Stimulated activated CD4-positive, alpha-beta T cell treated with anti-CD3 and anti-CD28 coated beads, TNF-alpha, amount 100 ng/mL, for 24 hours (primary cell): Measurements from ENCODE around the gene MRGPRD.

Experiments used
- DNase-seq, 3 experiments: peaks; one replicate each; pipeline ENCODE4 v3.0.0-alpha.2; 2020; ENCODE audit warnings: low read depth in 3 of 3

Gene MRGPRD

DNA sequence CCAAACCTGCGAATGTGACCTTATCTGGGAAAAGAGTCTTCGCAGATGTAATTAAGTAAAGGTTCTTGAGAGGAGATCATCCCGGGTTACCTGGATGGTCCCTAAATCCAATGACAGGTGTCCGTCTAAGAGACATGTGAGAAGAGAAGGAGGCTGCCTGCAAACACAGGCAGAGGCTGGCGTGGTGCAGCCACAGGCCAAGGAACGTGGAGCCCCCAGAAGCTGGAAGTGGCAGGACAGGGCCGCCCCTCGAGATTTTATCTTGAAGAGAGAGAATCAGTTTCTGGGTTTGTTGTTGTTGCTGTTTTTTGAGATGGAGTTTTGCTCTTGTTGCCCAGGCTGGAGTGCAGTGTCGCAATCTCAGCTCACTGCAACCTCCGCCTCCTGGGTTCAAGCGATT lies 33.6 kb downstream of the MRGPRD start:
- no peak for DNase-seq

DNA sequence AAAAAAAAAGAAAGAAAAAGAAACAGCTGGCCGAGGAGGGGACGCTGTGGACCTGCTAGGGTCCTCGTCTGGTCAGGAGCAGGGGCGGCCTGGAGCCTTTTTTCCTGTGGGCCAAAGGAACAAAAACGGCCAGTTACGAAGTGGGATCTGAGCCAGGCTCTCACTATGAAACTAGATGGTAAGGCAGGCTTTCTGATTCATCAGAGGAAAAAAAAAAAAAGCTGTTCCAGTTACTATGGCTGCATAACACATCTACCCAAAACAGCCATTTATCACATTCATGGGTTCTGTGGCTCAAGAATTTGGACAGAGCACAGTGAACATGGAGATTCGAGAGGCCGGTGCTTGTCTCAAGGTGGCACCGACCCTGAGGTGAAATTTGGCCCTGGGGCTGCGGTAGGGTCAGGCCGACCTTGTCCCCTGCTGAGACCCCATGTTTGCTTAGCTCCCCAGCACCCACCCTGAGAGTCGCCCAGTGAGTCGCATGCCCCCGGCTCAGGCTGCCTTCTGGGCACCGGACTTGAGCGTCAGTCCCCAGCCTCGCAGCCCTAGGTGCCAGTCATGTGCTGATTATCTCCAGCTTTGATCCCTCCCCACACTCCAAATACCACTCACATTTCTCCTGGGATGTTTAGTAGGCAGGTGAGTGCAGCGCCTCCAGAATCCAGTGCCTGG lies 34.2 kb downstream of the MRGPRD start:
- no peak for DNase-seq

DNA sequence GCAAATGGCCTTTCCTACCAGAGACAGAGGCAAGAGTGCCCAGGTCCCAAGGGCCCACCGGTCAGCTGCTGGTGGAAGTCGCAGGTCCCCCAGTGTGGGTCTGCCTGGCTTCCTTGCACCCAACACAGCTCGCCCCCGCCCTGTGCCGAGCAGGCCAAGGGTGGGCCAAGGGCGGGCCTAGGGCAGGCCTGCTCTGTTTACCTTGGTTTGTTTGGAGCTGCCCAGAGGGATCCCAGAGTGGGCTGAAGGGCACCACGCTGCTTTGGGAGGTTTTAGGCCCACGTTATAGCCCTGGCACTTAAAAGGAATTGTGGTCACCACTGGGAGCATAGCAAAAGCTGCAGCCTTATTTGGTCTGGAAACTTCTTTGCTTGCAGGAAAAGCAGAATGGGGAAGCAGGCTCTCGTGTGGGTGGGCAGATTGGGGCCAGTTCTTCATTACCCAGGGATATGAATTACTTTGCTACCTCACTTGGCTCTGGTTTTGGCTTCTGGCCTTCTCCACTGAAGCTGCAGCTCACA lies 38.0 kb downstream of the MRGPRD start:
- DNase-seq: no peak

DNA sequence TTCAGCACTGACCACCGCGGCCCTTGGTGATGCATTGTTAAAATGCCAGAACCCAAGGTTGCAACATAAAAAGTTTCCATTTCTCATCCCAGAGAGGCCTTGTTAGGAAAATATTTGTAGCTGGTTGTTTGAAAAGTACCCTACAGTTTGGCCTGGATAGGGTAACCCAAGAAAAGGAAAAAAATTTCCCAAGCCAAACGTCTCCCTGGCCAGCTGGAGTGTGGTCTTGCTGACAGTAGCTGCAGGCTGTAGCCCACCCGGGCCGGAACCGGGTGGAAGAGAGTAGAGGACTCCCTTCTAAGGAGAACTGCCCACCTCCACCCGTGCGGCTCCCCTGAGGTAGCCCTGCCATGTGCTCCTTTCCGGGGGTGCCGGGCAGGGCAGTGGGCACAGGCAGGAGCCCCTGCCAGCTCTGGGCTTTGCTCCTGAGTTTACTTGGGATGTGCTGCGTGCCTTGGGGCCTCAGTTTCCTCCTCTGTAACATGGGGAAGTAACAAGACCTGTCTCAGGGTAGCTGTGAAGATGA lies 38.6 kb downstream of the MRGPRD start:
- DNase-seq: no peak

DNA sequence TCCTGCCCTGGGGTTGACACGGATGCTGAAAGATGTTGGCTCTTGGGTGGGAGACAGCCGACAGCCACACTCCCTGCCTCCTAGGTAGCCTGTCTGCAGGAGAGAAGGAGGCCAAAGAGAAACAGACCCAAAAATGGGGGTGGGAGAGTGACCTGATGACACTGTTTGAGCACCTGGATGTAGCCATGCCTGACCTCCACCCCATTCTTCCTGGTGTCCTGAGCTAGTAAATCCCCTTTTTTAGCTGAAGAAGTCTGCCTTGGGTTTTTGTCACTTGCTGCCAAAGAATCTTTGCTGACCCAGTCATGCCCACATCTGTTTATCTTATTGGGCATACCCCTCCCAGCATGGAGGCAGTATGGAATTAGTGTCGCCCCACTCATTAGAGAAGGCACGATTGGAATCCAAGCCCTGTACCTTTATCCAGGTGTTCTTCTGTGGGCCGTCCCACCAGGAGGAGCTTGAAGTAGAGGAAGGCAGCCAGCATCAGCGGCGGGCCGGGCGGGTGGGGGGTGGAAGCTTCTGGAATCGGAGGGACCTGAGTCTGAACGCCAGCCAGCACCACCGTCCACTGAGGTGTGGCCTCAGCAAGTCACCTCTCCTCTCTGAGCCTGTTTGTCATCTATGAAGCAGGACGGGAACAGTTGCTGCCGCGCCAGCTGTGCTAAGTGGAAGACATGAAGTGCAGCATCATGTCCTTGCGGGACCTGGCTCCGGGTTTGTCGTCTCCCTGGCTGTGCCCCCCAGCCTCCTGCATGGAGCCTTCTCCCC lies 39.3 kb downstream of the MRGPRD start:
- DNase-seq: no peak

DNA sequence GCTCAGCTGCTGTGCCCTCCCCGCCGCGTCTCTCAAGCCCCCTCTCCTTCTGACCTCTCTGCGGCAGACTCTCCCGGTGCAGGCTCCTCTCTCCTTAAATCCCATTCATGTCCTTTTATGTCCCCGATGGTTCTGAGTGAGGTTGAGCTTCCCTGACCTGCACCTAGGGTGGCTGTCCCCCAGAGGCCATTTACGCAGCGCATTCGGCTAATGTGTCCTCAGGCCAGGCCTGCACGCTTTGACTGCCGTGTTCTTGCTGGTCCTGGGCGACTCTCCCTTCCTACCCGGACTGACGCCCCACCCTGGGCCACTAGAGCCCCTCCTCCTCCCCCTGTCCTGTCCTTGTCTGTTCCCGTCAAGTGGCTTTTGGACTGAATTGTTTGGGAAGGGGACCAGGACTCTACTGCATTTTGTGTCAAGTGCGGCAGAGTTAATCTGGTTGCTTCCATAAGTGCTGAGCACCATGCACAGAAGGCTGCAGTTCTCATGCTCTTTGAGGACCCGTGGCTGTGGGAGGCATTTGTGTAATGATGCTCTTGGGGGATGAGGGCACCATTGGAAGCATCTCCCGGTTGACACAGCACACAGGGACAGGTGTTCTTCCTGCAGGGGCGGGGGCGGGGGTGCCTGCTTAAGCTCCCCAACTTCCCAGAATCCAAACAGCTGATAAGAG lies 40.0 kb downstream of the MRGPRD start:
- no peak for DNase-seq

DNA sequence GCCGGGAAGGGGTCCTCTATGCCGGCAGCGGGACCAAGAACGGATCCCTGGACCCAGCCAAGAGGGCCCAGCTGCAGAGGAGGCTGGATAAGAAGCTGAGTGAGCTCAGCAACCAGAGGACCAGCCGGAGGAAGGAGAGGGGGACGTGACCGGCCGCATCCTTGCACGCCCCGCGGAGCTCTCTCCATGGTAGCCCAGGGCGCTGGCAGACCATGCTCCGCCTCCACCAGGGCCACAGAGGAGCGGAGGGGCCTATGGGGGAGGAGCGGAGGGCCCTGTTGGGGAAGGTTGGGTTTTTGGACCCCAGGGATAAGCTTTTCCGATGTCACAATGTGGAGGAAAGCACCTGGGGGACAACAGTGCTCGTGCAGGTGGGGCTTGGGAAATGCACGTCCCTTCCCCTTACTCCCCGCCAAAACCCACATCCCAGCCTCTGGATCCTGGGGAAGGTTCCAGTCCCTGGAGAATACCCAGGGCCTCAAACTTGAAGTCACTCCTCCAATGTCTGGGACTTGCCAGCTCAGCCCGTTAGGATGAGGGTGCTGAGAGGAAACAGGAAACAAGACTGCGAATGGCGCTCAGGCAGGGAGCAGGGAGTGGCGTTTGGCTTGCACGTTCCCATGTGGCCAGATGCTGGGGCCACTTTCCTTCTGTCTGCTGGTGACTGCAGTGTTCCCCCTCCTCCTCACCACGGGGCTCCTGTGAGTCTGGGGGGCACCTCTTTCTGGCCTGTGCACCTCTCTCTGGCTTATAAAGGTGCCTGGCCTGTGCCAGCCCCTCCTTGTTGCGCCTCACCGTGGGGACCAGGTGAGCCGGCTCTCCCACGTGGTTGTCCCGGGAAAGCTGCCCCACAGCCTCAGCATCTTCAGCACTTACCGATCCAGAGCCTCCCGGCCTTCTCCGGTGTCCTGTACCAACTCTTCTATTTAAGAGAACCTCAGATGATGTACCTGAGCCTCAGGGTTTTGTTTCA lies 40.9 kb downstream of the MRGPRD start:
- no peak for DNase-seq

DNA sequence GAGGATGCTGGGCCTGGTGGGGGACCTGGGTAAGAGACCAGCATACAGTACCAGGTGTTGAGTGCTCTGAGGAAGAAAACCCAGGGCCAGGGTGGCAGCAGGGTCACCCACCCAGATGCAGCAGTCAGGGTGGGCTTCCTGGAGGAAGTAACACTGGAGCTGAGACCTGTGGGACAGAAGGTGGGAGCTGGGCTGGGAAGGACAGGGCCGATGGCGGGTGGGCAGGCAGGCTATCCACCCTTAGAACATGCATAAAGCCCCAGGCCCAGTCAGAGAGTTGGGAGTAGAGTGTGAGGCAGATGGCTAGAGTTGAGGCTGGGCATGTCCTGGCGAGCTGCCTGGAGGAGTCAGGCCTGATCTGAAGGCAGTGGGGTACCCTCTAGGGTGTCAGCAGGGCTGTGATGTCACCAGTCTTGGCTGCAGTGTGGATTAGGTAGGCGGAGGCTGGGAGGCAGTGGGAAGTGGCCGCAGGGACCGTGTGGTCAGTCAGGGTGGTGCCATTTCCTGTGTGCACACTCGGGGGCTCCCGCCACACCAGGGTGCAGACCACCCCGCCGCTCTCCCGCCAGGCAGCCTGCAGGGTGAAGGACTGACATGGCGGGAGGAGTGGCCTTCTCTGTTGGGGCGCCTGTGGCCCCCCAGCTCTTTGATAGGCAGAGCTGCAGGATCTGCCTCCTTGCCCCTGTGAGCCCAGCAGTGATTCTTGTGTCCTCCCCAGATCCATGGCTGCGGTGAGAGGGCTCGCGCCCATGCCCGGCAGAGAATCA lies 41.8 kb downstream of the MRGPRD start:
- DNase-seq: no peak

DNA sequence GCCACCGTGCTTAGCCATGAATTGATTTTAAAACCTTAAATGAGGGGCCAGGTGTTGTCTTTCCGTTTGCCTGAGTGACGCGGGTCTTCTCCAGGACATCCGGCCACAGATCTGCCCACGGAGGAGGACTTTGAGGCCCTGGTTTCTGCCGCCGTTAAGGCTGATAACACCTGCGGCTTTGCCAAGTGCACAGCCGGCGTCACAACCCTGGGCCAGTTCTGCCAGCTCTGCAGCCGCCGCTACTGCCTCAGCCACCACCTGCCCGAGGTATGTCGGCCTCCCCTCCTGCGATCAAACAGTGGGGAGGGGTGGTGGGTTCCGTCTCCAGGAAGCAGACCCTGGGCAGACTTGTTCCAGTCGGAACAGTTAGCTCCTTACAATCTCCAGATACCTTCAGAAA lies 42.7 kb downstream of the MRGPRD start:
- no peak for DNase-seq

DNA sequence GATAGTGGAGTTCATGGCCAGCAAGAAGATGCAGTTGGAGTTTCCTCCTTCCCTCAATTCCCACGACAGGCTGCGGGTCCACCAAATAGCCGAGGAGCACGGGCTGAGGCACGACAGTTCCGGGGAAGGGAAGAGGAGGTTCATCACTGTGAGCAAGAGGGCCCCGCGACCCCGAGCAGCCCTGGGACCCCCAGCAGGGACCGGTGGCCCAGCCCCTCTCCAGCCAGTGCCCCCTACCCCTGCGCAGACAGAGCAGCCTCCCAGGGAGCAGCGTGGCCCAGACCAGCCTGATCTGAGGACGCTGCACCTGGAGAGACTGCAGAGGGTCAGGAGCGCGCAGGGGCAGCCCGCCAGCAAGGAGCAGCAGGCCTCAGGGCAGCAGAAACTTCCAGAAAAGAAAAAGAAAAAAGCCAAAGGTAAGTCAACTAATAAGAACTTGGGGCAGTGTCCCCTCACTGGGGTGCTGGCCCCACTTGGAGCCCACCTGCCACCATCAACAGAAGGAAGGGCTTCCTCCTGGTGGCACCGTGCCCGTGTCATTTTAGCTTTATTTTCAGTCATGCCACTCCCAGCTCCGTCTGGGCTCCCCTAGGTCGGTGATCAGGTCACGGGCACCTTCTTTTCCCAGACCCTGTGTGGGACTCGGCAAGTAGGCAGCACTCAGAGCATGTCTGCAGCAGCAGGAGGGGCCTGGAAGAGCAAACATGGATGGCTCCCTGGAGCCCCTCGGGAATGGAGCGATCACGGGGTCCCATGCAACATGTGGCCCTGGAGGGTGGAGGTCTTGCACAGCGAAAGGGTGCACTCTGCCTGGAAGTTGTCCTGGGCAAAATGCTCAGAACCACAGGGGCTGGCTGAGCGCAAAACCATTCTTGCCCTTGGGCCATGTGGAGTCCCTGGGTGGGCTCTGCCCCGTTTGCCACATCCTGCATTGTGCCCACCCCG lies 43.8 kb downstream of the MRGPRD start:
- DNase-seq: no peak

DNA sequence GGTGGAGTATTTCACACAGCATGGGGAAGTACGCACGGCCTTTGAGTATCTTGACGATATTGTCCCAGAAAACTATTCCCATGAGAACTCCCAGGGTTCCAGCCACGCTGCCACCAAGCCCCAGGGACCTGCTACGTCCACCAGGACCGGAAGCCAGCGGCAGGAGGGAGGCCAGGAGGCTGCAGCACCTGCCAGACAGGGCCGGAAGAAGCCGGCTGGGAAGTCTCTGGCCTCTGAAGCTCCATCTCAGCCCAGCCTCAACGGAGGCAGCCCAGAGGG lies 44.5 kb downstream of the MRGPRD start:
- DNase-seq: no peak

DNA sequence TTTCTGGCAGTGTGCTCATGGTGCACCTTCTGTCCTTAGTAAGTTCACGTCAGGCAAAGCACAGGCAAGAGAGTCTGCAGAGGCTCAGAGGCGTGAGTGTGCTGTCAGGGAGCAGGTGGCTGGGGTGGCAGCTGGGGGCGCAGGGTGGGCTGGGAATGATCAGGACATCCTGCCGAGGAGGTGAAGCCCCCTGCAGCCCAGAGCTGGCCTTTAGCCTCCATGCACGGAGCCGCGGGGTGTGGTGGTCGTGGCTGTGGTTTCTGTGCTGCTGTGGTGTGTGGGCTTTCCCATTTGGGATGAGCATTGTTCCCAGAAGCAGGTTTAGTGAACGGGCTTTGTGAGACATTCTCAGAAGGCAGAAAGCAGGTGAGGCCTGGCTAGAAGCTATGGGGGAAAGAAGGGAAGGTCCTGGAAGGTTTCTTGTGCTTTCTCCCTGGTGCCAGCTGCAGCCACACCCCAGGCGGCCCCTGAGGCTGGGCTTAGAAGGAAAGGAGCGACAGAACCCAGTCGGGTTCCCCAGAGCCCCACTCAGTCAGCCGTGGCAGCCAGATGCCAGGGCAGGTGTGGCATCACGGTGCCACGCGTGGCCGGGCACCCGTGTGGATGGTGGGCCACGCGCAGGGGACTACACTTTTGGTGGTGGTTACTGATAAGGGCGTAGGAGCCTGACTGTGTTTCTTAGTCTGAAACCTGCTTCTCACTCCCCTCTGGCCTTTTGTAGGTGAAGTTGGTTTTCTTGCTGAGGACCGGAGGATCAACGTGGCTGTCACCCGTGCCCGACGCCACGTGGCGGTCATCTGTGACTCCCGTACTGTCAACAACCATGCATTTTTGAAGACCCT lies 45.0 kb downstream of the MRGPRD start:
- DNase-seq: no peak

DNA sequence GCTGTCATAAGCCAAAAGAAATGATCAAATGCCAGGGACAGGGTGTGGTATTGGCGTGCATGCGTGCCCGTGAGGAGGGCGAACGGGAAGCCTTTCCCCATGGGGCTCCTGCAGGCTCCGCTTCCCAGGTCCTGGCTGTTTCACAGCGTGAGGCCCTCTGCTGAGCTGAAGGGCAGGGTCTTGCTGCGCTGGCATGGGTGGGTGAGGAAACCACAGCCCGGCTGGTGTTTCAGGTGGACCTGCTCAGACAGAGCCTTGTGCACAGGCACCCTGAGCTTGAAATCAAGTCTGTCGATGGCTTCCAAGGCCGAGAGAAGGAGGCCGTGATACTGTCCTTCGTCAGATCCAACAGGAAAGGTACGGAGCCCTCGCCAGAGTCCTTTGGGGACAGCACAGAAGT lies 45.7 kb downstream of the MRGPRD start:
- DNase-seq: no peak

DNA sequence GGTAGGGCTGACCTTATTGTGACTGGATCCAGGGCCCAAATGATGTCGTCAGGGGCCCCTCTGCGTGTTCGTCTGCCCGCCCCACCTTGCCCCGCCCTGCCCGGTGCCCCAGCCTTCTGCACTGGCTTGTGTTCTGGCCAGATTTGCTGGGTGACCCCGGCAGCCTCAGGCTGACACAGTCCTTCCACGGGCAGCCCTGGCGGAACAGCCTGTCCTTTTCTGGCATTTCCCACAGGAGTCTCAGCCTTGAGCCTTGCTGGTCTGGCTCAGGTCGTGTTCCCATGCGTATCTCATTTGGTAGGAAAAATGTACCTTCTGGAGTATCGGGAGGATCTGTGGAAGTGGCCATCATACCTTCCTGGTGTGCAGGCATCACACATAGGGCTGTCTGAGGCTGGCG lies 46.1 kb downstream of the MRGPRD start:
- DNase-seq: no peak

DNA sequence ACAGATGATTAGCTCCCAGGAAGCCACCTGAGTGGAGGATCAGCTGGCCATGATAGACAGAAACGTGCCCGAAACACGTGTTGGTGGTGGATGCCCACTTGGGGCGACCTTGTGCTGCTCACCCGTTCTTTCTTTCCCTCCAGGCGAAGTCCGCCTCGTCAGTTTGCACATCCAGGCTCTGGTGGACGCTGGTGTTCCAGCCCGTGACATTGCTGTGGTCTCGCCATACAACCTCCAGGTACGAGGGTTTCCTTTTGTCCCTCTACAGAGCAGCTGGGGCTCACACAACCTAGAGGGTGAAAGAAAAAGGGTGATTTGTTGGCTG lies 46.5 kb downstream of the MRGPRD start:
- DNase-seq: no peak

DNA sequence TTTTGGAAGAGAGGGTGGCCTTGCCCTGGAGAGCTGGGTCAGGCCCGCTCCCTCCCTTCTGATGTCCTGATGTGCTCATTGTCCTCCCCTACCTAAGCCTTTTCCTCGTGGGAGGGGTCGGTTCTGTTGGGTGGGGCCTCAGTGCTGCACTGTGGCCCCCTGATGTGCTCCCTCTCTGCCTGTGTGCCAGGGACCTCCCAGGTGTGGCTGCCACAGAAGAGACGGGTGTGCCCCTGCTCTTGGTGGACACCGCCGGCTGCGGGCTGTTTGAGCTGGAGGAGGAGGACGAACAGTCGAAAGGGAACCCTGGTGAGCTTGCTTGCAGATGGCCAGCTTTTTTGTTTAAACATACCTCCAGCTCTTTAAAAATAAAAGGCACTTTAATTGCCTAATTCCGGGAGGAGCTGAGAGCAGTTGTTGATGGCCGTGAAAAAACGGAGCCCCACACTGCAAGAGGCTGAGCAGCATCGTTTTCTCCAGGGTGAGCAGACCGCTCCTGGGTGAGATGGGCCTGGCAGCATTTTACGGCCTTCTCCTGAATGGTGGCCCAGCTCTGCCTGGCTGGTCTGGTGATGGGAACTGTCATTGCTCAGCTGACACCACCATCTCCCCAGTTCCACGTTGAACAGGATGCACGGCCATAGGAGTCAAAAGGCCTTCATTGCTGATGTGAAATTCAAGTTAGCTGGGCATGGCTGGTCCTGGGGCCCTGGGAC lies 47.0 kb downstream of the MRGPRD start:
- DNase-seq: no peak

DNA sequence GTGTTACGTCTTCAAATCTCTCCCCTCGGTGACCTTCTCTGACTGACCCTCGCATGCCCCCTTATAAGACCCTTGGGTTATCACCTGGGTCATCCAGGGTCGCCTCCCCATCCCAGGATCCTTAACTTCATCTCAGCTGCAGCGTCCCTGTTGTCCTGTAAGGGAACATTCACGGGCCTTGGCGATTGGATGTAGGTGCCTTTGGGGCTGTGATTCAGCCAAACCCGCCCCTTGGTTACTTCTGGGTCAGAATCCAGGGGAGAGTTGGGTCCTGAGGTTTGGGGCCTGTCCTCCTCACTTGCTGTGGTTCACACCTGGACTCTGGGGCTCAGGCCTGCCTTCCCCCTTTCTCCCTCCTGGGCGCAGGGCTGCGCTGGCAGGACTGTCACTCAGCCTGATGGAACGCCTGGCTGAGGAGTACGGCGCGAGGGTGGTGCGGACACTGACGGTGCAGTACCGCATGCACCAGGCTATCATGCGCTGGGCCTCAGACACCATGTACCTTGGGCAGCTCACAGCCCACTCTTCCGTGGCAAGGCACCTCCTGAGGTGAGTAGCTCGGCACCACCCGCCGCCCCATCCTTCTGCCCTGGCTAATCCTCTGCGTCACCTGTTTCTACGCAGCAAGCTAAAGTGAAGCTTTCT lies 47.7 kb downstream of the MRGPRD start:
- DNase-seq: no peak

DNA sequence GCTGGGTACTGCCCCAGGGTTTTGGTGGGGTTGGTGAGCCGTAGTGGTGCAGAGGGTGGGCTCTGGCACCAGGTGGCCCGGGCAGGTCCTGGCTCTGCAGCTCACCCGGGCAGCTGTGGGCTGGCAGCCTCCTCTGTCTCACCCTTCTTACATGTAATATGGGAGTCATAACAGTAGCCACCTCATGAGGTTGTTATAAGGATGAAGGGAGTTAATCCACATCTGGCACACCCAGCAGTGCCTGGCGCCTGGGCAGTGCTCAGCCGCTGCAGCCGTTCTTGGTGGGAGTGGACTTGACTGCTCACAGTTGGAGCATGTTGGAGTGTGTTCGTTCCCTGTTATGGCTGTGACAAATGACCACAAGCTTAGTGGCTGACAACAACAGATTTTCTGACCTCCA lies 48.4 kb downstream of the MRGPRD start:
- no peak for DNase-seq
